ENCODE results near the gene ZNF394.
"Not testable (repeated sequence)": the region's sequence is repeated elsewhere in the genome, so short reads cannot be mapped to it uniquely, and the experiment has no call there.

GRCh38 chr7:99545308-99545707 is 45.2 kb upstream of the ZNF394 start:
- TF ChIP-seq CTCF (conservative IDR thresholded peaks at IDR 0.05 in 1 of 2, IDR thresholded peaks at IDR 0.05 in 1 of 2; ENCODE audit: extremely low read depth in 1 of 2, insufficient read depth in 1 of 2, low read depth in 1 of 2, low read length in 2 of 2); EZH2 (IDR thresholded peaks at IDR 0.05; ENCODE audit: borderline replicate concordance, low read length): not testable (repeated sequence)
